GM21825 (cell line): ENCODE measurements around the gene CBR1.

ENCODE experiments used
- ATAC-seq: cut with Tn5 transposase; IDR thresholded peaks from one replicate; pipeline ENCODE4 v1.9.1; 2021; ENCODE audit warnings: mild to moderate bottlenecking, moderate library complexity; ENCODE audit not compliant: unreplicated experiment

The CBR1 gene

GRCh38 chr21:36113647-36114428 is 44.0 kb downstream of the CBR1 start:
- ATAC-seq = no peak

GRCh38 chr21:36115138-36115730 is 45.4 kb downstream of the CBR1 start:
- ATAC-seq = no peak

GRCh38 chr21:36117286-36117741 is 47.5 kb downstream of the CBR1 start:
- ATAC-seq = no peak

GRCh38 chr21:36120304-36120888 is 50.6 kb downstream of the CBR1 start:
- ATAC-seq = no peak
